ENCODE data around the gene KLHDC9. TPM values are rescaled to one million over a fixed set of nuclear protein-coding genes. Genes with fewer than 3 reads are reported as not detected.
A peak's percentile ranks its signal among the peaks of the same experiment; 100 is the strongest.

The KLHDC9 gene
- total and polyA plus RNA-seq, 7 donors, result 0.34 to 5.9 (median 2.7) TPM

DNA sequence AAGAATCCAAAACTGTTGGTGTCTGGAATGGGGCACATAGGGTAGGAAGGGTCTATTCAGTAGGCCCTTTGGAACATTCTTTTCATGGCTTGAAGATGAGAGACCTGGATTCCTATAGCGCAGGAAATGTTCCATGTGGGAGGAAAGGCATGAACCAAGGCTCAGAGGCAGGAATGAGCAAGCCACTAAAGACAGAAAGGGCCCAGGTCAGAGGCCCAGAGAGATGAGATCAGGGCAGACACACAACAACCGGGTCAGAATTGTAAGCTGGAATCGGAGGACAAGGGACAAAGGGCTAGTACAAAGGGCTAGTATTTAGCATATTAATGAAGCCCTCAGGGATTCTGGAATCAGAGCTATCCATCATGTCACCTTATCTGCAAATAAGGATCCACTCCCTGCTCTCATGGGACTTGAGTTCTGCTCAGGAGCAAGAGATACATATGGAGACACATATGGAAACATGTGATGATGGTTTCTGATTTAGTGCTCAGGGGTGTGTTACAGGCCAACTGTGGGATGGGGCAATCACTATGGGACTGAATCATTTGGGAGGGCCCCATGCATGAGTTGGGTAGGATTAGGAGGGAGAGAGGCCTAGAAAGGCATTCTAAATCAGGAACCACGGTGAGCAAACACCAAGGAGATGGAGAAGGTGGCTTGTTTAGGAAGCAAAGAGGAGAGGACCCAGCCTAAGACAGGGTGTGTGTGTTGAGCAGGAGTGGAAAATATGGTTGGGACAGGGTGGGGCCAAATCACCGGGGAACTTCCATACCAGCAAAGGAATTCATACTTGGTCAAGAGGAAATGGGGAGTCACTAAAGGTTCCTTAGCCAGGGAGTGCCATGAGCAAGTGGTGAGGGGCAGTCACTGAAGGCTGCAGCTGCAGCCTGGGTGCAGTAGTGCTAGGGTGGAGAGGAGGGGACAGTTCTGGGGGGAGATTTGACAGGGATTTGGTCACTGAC, 17.4 kb upstream of the KLHDC9 start:
- Histone ChIP-seq H3K4me1 (no peaks in the 10 kb centered on the region), H3K9me3 (no peaks in the 10 kb centered on the region), H3K36me3 (ENCODE audit: insufficient read depth in 1 of 2, low read depth in 1 of 2) (no peaks in the 10 kb centered on the region), H3K27me3 (ENCODE audit: insufficient read depth in 3 of 3, low read length in 2 of 3) (peaks cover 0 to 4% (median 0%) of the 10 kb centered on the region in 3 donors), H3K4me3 (no peak overlapping the region), H3K27ac (no peak overlapping the region)
- WGBS, 3 donors, result 73 to 82% (median 80%) methylated on average over 5 of the region's 5 CpGs
- TF ChIP-seq, protein P1, sequence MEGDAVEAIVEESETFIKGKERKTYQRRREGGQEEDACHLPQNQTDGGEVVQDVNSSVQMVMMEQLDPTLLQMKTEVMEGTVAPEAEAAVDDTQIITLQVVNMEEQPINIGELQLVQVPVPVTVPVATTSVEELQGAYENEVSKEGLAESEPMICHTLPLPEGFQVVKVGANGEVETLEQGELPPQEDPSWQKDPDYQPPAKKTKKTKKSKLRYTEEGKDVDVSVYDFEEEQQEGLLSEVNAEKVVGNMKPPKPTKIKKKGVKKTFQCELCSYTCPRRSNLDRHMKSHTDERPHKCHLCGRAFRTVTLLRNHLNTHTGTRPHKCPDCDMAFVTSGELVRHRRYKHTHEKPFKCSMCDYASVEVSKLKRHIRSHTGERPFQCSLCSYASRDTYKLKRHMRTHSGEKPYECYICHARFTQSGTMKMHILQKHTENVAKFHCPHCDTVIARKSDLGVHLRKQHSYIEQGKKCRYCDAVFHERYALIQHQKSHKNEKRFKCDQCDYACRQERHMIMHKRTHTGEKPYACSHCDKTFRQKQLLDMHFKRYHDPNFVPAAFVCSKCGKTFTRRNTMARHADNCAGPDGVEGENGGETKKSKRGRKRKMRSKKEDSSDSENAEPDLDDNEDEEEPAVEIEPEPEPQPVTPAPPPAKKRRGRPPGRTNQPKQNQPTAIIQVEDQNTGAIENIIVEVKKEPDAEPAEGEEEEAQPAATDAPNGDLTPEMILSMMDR (IDR thresholded peaks at IDR 0.05), result no peak
- DNase-seq, result no peak
- no peak for ATAC-seq
- intact Hi-C loops (cut with DNase I), result no loop called here

DNA sequence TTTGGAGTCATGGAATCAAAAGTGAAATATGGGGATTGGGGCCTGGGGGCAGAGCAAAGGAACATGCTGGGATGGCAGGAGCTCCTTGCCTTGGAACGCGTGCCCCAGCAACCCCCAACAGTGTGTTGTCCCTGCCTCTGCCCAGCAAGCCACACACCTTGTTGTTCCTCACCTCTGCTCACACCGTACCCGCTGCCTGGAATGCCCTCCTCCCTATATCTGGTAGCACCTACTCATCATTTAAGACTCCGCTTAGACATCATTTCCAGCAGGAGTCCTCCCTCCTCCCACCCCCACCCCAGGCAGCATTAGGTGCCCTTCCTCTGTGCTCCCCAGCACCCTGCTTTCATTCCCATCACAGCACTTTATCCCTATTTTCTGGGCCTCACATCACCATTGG, 16.6 kb upstream of the KLHDC9 start:
- intact Hi-C loops (cut with DNase I), result no loop called here
- Histone ChIP-seq H3K27me3 (ENCODE audit: insufficient read depth in 3 of 3, low read length in 2 of 3) (peaks cover 0 to 4% (median 0%) of the 10 kb centered on the region in 3 donors), H3K27ac (no peak overlapping the region), H3K9me3 (no peaks in the 10 kb centered on the region), H3K36me3 (ENCODE audit: insufficient read depth in 1 of 2, low read depth in 1 of 2) (no peaks in the 10 kb centered on the region), H3K4me3 (no peak overlapping the region), H3K4me1 (no peaks in the 10 kb centered on the region)
- DNase-seq (no peak), ATAC-seq (no peak)
- TF ChIP-seq, protein P1 (IDR thresholded peaks at IDR 0.05), result no peak
- WGBS, 3 donors, result 73 to 77% (median 76%) methylated on average over 5 of the region's 5 CpGs

DNA sequence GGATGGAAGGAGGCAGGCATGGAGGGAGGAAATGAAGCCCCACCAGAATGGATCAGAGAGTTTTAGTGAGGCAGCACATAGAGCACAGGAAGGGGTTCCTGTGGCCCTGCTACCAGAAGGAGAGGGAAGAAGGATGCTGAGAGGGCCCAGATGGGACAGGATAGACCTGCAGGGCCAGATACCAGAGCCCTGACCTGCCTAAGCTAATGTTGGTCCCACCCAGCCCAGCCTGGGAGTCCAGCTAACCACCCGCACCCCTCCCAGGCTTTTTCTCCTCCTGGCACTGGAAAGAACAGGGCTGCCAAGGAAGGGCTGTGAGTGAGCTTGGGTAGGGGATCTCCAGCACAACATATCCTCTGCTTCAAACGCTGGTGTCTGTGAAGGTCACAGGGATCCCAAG, 15.7 kb upstream of the KLHDC9 start:
- Histone ChIP-seq H3K9me3 (no peaks in the 10 kb centered on the region), H3K4me1 (no peaks in the 10 kb centered on the region), H3K36me3 (ENCODE audit: insufficient read depth in 1 of 2, low read depth in 1 of 2) (no peaks in the 10 kb centered on the region), H3K27ac (no peak overlapping the region), H3K27me3 (ENCODE audit: insufficient read depth in 3 of 3, low read length in 2 of 3) (peaks cover 0 to 4% (median 0%) of the 10 kb centered on the region in 3 donors), H3K4me3 (no peak overlapping the region)
- DNase-seq, result no peak
- no peak for ATAC-seq
- 61 to 78% (median 77%) methylated on average over 2 of the region's 2 CpGs for WGBS, 3 donors
- TF ChIP-seq, protein P1 (IDR thresholded peaks at IDR 0.05), result no peak
- intact Hi-C loops (cut with DNase I), result no loop called here

DNA sequence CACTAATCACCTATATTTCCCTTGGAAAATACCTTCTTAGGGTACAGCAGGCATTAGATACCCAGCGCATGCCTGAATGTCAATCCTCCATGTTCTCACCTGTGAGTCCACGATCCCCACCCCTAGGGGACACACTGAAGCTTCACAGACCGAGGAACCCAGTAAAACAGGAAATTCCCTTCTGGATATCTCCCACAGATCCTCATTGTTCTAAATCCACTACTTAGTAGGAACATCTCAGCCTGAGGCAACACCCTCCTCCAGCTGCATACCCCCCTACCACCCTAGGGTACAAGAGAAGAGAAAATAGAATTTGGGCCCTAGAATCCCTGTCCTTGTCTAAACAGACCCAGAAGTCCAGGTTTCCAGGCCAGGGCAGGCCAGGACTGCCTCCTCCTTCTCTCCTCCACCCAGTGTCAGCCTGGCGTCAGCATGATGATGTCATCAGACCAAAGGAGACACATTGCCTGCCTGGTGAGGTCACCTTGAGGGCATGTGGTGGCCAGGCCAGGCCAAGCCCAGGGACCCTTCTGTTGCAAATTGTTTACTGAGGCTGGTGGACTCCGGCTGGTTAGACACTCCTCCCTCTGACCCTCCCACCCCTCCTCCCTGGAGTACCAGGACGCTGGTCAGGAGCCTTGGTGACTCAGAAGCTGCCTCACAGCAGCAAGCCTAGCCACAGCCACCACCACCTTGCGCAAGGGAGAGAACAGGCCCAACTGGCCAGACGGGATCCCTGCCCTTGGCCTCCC, 15.0 kb upstream of the KLHDC9 start:
- WGBS, 3 donors, result 49 to 66% (median 57%) methylated on average over 8 of the region's 8 CpGs
- DNase-seq, result peak; percentile 86 to 91
- TF ChIP-seq, protein P1 (IDR thresholded peaks at IDR 0.05), result no peak
- peak; percentile 83 to 88 (median 86) for ATAC-seq
- Histone ChIP-seq H3K9me3 (no peaks in the 10 kb centered on the region), H3K27ac (no peak overlapping the region), H3K36me3 (ENCODE audit: insufficient read depth in 1 of 2, low read depth in 1 of 2) (no peaks in the 10 kb centered on the region), H3K4me1 (no peaks in the 10 kb centered on the region), H3K27me3 (ENCODE audit: insufficient read depth in 3 of 3, low read length in 2 of 3) (peaks cover 0 to 4% (median 0%) of the 10 kb centered on the region in 3 donors), H3K4me3 (no peak overlapping the region)
- intact Hi-C loops (cut with DNase I), result no loop called here

Measured in psoas muscle (tissue), 8 donors.